NCI-H1436 (cell line): ENCODE results near the gene LOXL4.
"Not testable (repeated sequence)": the region's sequence is repeated elsewhere in the genome, so short reads cannot be mapped to it uniquely, and the experiment has no call there.

Source experiments
- DNase-seq: peaks from one replicate; lab custom pipeline; 2025; lab: John Stamatoyannopoulos, UW

LOXL4 gene

GRCh38 chr10:98244141-98244540, 23.9 kb downstream of the LOXL4 start:
- no peak for DNase-seq

DNA sequence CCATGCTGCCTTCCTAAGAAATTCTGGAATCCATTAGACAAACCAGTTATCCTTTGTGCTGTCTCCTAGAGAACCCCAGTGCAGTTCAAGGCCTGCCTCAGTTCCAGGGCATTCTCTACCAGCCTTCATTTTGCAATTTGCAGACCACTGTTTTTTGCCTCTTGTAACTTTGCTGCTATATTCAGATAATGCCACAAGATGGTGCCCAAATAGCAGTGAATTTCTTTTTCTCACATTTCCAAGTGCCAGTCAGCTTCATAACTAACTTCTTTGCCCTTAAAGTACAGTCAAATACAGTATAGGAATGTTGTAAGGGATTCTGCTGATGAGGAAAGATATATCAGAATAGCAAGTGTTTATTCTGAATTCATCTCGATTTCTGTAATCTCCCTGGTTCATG, 25.2 kb downstream of the LOXL4 start:
- no peak for DNase-seq

- DNase-seq = no peak
Observed at GRCh38 chr10:98240524-98240923, 27.5 kb downstream of the LOXL4 start.

DNA sequence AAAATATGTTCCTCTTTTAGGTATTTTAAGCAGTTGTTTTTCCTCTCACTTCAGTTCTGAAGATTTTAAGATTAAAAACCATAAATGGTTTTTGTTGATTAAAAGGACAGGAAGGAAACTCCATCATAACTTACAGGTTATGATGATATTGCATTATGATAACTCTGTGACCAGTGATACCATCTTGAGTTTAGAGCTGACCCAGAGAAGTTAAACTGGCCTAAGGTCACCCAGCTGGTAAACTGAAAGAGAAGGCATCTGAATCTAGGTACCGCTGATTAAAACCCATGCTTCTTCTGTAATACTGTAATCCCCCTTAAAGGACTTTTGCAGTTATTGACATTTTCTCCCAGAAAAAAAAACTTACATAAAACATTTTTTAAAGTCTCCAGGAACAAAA, 29.6 kb downstream of the LOXL4 start:
- DNase-seq = no peak

- DNase-seq = no peak
Observed at GRCh38 chr10:98236862-98237261, 31.1 kb downstream of the LOXL4 start.

DNA sequence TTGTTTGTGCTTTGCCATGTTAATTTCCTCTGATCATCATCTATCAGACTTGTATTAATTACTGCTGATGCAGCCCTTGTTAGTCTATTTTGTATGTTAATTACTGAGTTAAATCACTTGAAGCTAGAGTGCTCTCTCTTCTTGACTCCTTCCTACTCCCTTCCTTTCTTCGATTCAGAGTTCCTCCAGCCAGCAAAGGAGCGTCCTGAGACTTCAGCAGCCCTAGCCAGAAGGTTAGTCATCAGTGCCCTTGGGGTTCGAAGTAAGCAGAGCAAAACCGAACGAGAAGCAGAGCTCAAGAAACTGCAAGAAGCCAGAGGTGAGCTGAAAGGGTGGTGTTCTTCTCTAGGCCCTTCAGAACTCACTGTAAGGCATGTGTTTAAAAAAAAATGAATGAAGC, 32.1 kb downstream of the LOXL4 start:
- no peak for DNase-seq

GRCh38 chr10:98231417-98231816, 36.6 kb downstream of the LOXL4 start:
- no peak for DNase-seq

GRCh38 chr10:98228266-98228665, 39.7 kb downstream of the LOXL4 start:
- DNase-seq = not testable (repeated sequence)

DNA sequence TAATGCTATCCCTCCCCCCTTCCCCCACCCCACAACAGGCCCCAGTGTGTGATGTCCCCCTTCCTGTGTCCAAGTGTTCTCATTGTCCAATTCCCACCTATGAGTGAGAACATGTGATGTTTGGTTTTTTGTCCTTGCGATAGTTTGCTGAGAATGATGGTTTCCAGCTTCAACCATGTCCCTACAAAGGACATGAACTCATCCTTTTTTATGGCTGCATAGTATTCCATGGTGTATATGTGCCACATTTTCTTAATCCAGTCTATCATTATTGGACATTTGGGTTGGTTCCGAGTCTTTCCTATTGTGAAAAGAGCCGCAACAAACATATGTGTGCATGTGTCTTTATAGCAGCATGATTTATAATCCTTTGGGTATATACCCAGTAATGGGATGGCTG, 40.3 kb downstream of the LOXL4 start:
- DNase-seq = not testable (repeated sequence)

GRCh38 chr10:98226508-98227144, 41.4 kb downstream of the LOXL4 start:
- no peak for DNase-seq

- no peak for DNase-seq
Observed at GRCh38 chr10:98224996-98225395, 43.0 kb downstream of the LOXL4 start.

DNA sequence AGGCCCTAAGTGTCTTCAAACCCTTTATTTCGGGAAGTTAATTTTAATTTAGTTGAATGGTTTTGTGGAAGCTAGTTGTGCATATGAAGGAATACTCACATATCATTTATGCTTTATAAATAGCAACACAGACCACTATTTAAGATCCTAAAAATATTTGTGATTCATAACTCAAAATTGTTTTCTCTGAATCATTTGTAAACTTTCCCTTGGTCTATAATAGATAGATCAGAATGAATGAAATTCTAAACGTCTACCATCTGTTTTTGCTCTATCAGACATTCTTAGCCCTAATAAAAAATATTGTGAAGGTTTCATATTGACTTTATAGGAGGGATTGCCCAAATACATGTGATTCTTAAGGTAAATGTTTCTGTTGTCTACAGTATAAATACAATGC, 43.5 kb downstream of the LOXL4 start:
- no peak for DNase-seq

- DNase-seq = no peak
Observed at GRCh38 chr10:98223874-98224273, 44.1 kb downstream of the LOXL4 start.

DNA sequence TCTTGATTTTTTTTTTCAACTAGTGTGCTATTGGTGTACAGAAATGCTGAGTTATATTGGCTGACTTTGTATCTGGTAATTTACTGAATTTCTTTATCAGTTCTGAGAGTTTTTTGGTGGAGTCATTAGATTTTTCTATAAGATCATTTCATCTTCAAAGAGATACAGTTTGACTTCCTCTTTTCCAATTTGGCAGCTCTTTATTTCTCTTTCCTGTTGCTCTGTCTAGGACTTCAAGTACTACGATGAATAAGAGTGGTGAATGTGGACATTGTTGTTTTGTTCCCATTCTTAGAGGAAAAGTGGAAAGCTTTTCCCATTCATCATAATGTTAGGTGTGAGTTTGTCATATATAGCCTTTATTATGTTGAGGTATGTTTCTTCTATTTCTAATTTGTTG, 50.2 kb downstream of the LOXL4 start:
- DNase-seq = no peak

- DNase-seq = no peak
Observed at GRCh38 chr10:98215373-98215772, 52.6 kb downstream of the LOXL4 start.

DNA sequence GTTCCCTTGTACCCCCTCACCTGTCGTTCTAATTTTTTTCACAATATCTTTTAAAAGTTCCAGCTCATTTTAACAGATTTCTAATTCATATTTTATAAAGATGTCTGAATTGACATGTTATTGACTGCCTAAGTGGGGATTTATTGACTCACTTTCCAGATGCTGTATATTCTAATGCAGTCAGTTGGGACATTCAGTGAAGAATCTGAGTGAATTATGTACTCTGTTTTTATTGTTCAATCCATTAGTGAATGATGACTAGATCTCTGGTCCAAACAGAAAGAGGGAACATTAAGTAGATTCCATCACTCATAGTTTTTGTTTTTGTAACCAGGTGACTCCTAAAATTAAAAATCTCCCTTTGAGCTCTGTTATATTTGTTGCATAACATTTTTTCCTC, 54.3 kb downstream of the LOXL4 start:
- no peak for DNase-seq

GRCh38 chr10:98212196-98212595, 55.8 kb downstream of the LOXL4 start:
- DNase-seq = no peak

- DNase-seq = no peak
Observed at GRCh38 chr10:98209441-98209840, 58.6 kb downstream of the LOXL4 start.

DNA sequence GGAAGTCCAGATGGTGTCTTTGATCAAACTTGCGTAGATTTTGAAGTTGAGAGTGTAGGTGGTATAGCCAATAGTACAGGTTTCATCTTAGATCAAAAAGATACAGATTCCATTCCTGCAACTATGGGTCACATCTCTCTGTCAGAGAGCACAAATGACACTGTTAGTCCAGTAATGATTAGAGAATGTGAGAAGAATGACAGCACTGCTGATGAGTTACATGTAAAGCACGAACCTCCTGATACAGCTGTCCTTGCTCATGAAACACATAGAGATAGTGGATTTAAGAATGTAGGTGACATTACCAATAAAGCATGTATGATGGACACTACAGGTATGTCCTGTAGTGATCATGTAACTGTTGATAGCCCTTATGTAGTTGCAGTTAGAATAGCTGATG, 59.1 kb downstream of the LOXL4 start:
- no peak for DNase-seq

GRCh38 chr10:98205351-98205750, 62.6 kb downstream of the LOXL4 start:
- DNase-seq = no peak

DNA sequence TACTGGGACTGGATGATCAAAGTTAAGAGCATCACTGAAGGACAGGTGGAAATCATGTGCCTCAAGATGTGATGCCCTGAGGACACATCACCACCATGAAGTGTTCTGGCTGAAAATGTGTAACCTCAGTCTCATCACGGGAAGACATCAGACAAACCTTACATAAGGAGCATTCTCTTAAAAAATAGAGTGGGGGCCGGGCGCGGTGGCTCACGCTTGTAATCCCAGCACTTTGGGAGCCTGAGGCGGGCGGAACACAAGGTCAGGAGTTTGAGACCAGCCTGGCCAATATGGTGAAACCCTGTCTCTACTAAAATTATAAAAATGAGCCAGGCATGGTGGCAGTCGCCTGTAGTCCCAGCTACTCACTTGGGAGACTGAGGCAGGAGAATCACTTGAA, 65.6 kb downstream of the LOXL4 start:
- no peak for DNase-seq

GRCh38 chr10:98201760-98202159, 66.2 kb downstream of the LOXL4 start:
- DNase-seq = no peak
